Measurements from ENCODE around the gene SNX1.

DNA sequence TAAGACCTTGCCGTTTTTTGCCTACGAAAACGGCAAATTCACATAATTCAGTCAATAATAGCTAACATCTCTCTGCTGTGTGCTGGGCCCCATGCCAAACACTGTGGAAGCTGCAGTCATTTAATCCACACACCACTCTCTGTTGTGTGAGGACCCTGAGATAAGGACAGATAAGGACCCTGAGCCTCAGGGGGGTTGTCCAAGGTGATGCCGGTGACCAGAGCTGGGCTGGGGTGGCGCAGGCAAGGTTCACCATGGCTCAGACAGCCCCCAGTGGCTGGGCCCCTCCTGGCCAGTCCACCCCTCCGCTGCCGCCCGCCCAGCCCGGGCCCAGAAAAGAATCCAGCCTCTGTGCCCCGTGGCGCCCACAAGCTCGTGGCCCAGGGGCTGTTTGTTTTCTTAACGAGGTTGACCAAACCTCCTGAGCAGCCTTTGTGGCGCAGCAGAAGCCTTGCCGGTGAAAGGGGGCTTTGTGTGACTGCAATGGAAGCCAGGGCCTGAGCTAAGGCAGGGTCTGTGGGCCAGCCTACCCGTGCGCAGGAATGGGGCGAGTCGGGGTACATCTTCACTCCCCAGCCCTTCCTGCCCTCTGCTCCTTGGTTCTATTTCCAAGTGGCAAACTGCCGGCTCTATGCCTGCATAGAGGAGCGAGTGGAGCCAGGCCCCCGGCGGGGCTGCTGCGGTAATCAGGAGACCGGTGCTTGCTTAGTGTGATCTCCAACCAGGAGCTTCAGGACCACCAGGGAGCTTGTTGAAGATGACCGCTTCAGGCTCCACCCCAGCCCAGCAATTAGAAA is 51.3 kb downstream of the SNX1 start:
- TF ChIP-seq POLR2AphosphoS5 (IDR thresholded peaks at IDR 0.05; ENCODE audit: low read depth, low read length): no peak
- no peak for TF ChIP-seq TAF1 (IDR thresholded peaks at IDR 0.05; ENCODE audit: borderline replicate concordance, low read depth, low read length)
- no peak for TF ChIP-seq POLR2A (IDR thresholded peaks at IDR 0.05; ENCODE audit: low read depth, low read length)

Measured in GM12892 (cell line).